ENCODE results near the gene TXNDC2.
"Not testable (repeated sequence)": the region's sequence is repeated elsewhere in the genome, so short reads cannot be mapped to it uniquely, and the experiment has no call there.

DNA sequence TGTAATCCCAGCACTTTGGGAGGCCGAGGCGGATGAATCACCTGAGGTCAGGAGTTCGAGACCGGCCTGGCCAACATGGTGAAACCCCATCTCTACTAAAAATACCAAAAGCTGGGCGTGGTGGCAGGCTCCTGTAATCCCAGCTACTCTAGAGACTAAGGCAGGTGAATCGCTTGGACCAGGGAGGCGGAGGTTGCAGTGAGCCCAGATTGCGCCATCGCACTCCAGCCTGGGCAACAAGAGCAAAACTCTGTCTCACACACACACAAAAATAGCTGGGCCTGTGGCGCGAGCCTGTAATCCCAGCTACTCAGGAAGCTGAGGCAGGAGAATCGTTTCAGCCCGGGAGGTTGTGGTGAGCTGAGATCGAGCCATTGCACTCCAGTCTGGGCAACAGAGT is 16.5 kb downstream of the TXNDC2 start:
- not testable (repeated sequence) for TF ChIP-seq CTCF (IDR thresholded peaks at IDR 0.05; ENCODE audit: low read depth, low read length); EZH2phosphoT487 (IDR thresholded peaks at IDR 0.05; ENCODE audit: low read depth)
